CD4-positive, alpha-beta memory T cell (primary cell): ENCODE data around the gene FCN1. TPM values are rescaled to one million over a fixed set of nuclear protein-coding genes. Genes with fewer than 3 reads are reported as not detected.

ENCODE experiments used
- CTCF ChIA-PET: fragments of 350-600 bp; sonication (Branson Sonifier 250); formaldehyde crosslinking; loops from one replicate; lab custom pipeline; 2021; ENCODE audit warnings: inconsistent platforms; ENCODE audit not compliant: partially characterized antibody; lab: Charles Lee
- POLR2A ChIA-PET: fragments of 350-600 bp; sonication (Branson Sonifier 250); formaldehyde crosslinking; loops from one replicate; lab custom pipeline; 2021; ENCODE audit not compliant: partially characterized antibody; lab: Charles Lee
- DNase-seq, 5 donors: peaks; one replicate each; pipeline versions ENCODE4 v3.0.0 to v3.0.0-alpha.2; 2020 to 2022; ENCODE audit warnings: mixed read lengths in 1 of 5
- H3K27ac ChIP-seq: one replicate; pipeline ENCODE4 v1.7.0; 2013; ENCODE audit warnings: low read depth, low read length
- H3K27me3 ChIP-seq: 2 replicates; pipeline ENCODE4 v1.7.0; 2013; ENCODE audit warnings: mild to moderate bottlenecking, low read length, moderate library complexity; ENCODE audit not compliant: insufficient read depth
- H3K36me3 ChIP-seq: 2 replicates; pipeline ENCODE4 v1.7.0; 2013; ENCODE audit warnings: mild to moderate bottlenecking, low read length, moderate library complexity; ENCODE audit not compliant: insufficient read depth
- H3K4me1 ChIP-seq: 2 replicates; pipeline ENCODE4 v1.7.0; 2013; ENCODE audit warnings: mild to moderate bottlenecking, low read length, moderate library complexity; ENCODE audit not compliant: insufficient read depth
- H3K4me3 ChIP-seq, 2 donors: one replicate each; pipeline ENCODE4 v1.7.0; 2013; ENCODE audit warnings: low read length in 2 of 2, mild to moderate bottlenecking in 1 of 2
- H3K9me3 ChIP-seq, 2 donors: one replicate each; pipeline ENCODE4 v1.7.0; 2013; ENCODE audit warnings: low read length in 2 of 2, control low read depth in 1 of 2; ENCODE audit not compliant: control insufficient read depth in 1 of 2
- H3K27ac Mint-ChIP-seq, 7 donors: one replicate each; pipeline ENCODE4 v1.8.0; 2020 to 2021; ENCODE audit warnings: mixed read lengths in 7 of 7, mild to moderate bottlenecking in 6 of 7, inconsistent platforms in 3 of 7, moderate library complexity in 3 of 7
- H3K27me3 Mint-ChIP-seq, 2 donors: one replicate each; pipeline ENCODE4 v1.8.0; 2020 to 2021; ENCODE audit warnings: mixed read lengths in 2 of 2
- H3K36me3 Mint-ChIP-seq, 2 donors: one replicate each; pipeline ENCODE4 v1.8.0; 2020 to 2021; ENCODE audit warnings: mixed read lengths in 2 of 2, inconsistent platforms in 1 of 2, mild to moderate bottlenecking in 1 of 2
- H3K4me1 Mint-ChIP-seq, 4 donors: one replicate each; pipeline ENCODE4 v1.8.0; 2020 to 2021; ENCODE audit warnings: mixed read lengths in 4 of 4, mild to moderate bottlenecking in 1 of 4
- H3K4me3 Mint-ChIP-seq, 8 donors: one replicate each; pipeline ENCODE4 v1.8.0; 2020 to 2021; ENCODE audit warnings: mixed read lengths in 8 of 8, mild to moderate bottlenecking in 7 of 8, moderate library complexity in 6 of 8, inconsistent platforms in 3 of 8
- H3K9me3 Mint-ChIP-seq, 8 donors: one replicate each; pipeline ENCODE4 v1.8.0; 2020 to 2021; ENCODE audit warnings: mixed read lengths in 8 of 8, mild to moderate bottlenecking in 5 of 8, inconsistent platforms in 3 of 8, moderate library complexity in 1 of 8
- intact Hi-C: fragments of 100-400 bp; cut with micrococcal nuclease; formaldehyde crosslinking; loops from one replicate; pipeline ENCODE4 v1.15.1; 2023
- polyA plus RNA-seq, 2 donors: library from polyadenylated mRNA; unstranded; fragments of 300-500 nt; fragmentation: Illumina TruSeq; gene quantifications; one replicate each; pipeline ENCODE4 v1.2.3, GENCODE V29; 2021
- total RNA-seq, 2 experiments: library from RNA; stranded (reverse); gene quantifications; one replicate each; pipeline ENCODE4 v1.2.3, GENCODE V29; 2021

Gene FCN1
- total and polyA plus RNA-seq, 4 experiments from 2014 or later: 0.48 to 4.6 (median 2.5) TPM

DNA sequence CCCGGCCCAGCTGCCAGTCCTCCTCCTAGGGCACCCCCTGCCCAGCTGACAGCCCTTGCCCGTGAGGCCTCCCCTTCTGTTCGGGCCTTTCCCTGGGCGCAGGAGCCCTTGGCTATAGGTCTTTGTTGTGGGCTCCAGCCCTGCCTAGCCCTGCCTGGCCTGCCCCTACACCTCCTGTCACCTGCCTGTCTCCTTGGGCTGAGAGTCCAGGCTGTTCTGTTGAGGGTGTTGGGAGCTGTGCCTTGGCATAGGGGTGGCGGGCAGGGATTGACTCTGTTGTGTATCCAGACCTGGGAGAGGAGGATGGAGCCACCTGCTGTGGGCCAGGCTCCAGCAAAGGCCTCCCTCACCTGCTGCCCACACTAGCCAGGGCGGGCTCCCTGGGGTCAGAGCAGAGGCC is 25.5 kb downstream of the FCN1 start:
- intact Hi-C loops: no loop called here
- Histone ChIP-seq H3K4me1 (no peaks in the 10 kb centered on the region), H3K4me3 (no peak overlapping the region), H3K36me3 (no peaks in the 10 kb centered on the region), H3K9me3 (no peaks in the 10 kb centered on the region), H3K27ac (no peak overlapping the region), H3K27me3 (no peaks in the 10 kb centered on the region)
- DNase-seq: no peak
- Mint-ChIP-seq H3K4me1 (no peaks in the 10 kb centered on the region), H3K27me3 (peaks cover 7 to 15% of the 10 kb centered on the region in 2 donors), H3K4me3 (no peak overlapping the region), H3K9me3 (peaks cover 0 to 3% (median 0%) of the 10 kb centered on the region in 8 donors), H3K27ac (no peak overlapping the region), H3K36me3 (no peaks in the 10 kb centered on the region)
- ChIA-PET POLR2A (no interaction called here), CTCF (no interaction called here)

DNA sequence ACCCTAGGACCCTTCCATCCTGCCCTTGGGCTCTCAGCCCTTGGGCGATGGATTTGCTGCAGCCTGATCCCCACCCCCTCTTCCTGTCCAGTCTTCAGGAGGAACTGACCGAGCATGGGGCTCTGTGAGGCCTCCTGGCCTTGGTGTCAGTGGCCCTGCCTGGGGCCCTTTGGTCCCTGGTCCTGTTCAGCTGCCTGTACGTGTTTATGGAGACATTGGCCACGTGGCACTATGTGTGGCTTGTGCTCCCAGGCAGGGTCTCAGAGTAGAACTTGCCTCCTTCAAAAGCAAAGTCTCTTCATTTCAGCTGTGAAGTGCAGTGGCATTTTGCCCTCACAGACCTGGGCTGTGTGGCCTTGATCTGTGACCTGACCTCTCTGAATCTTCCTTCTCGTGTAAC is 26.0 kb downstream of the FCN1 start:
- no peak for DNase-seq

DNA sequence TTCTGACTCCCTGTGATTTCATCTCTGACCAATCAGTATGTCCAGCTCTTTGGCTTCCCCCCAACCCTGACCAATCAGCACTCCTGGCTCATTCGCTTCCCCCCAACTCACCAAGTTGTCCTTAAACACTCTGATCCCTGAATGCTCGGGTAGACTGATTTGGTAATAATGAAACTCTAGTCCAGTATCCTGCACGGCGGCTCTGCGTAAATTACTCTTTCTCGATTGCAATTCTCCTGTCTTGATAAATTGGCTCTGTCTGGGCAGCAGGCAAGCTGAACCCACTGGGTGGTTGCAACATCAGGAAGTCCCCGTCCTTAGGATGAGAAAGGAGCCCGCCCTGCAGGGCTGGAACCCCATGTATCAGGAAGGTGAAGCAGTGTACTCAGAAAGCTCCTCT is 26.7 kb downstream of the FCN1 start:
- H3K9me3 Mint-ChIP-seq: peaks cover 0 to 3% (median 0%) of the 10 kb centered on the region in 8 donors
- H3K4me1 Mint-ChIP-seq: no peaks in the 10 kb centered on the region
- Histone ChIP-seq H3K9me3 (no peaks in the 10 kb centered on the region), H3K36me3 (no peaks in the 10 kb centered on the region), H3K27me3 (no peaks in the 10 kb centered on the region), H3K4me3 (no peak overlapping the region), H3K27ac (no peak overlapping the region), H3K4me1 (no peaks in the 10 kb centered on the region)
- H3K4me3 Mint-ChIP-seq: no peak overlapping the region
- H3K27ac Mint-ChIP-seq: no peak overlapping the region
- ChIA-PET CTCF (no interaction called here), POLR2A (no interaction called here)
- DNase-seq: no peak
- H3K27me3 Mint-ChIP-seq: peaks cover 6 to 23% of the 10 kb centered on the region in 2 donors
- intact Hi-C loops: no loop called here
- H3K36me3 Mint-ChIP-seq: no peaks in the 10 kb centered on the region

More for the DNA sequence above, 26.0 kb downstream of the FCN1 start:
- POLR2A ChIA-PET: no interaction called here
- intact Hi-C loops: no loop called here
- Histone ChIP-seq H3K4me3 (no peak overlapping the region), H3K9me3 (no peaks in the 10 kb centered on the region), H3K27me3 (no peaks in the 10 kb centered on the region), H3K36me3 (no peaks in the 10 kb centered on the region), H3K27ac (no peak overlapping the region), H3K4me1 (no peaks in the 10 kb centered on the region)
- no peak overlapping the region for H3K27ac Mint-ChIP-seq
- no peaks in the 10 kb centered on the region for H3K4me1 Mint-ChIP-seq
- no peak overlapping the region for H3K4me3 Mint-ChIP-seq
- no peaks in the 10 kb centered on the region for H3K36me3 Mint-ChIP-seq
- CTCF ChIA-PET: no interaction called here
- peaks cover 6 to 17% of the 10 kb centered on the region in 2 donors for H3K27me3 Mint-ChIP-seq
- peaks cover 0 to 3% (median 0%) of the 10 kb centered on the region in 8 donors for H3K9me3 Mint-ChIP-seq

DNA sequence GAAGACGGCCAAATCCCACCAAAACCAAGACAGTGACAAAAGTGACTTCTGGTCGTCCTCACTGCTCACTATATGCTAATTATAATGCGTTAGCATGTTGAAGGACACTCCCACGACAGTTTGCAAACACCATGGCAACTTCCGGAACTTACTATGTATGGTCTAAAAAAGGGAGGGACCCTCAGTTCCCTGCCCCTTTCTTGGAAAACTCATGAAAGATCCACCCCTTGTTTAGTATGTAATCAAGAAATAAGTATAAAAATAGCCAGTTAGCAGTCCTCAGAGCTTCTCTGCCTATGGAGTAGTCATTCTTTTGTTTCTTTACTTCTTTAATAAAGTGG is 27.6 kb downstream of the FCN1 start:
- Histone ChIP-seq H3K9me3 (no peaks in the 10 kb centered on the region), H3K4me3 (no peak overlapping the region), H3K36me3 (no peaks in the 10 kb centered on the region), H3K27ac (no peak overlapping the region), H3K27me3 (no peaks in the 10 kb centered on the region), H3K4me1 (no peaks in the 10 kb centered on the region)
- peaks cover 0 to 2% (median 0%) of the 10 kb centered on the region in 8 donors for H3K9me3 Mint-ChIP-seq
- intact Hi-C loops: no loop called here
- POLR2A ChIA-PET: no interaction called here
- no peaks in the 10 kb centered on the region for H3K36me3 Mint-ChIP-seq
- CTCF ChIA-PET: no interaction called here
- H3K4me3 Mint-ChIP-seq: no peak overlapping the region
- H3K27me3 Mint-ChIP-seq: peaks cover 4 to 23% of the 10 kb centered on the region in 2 donors
- no peaks in the 10 kb centered on the region for H3K4me1 Mint-ChIP-seq
- H3K27ac Mint-ChIP-seq: no peak overlapping the region
- no peak for DNase-seq

DNA sequence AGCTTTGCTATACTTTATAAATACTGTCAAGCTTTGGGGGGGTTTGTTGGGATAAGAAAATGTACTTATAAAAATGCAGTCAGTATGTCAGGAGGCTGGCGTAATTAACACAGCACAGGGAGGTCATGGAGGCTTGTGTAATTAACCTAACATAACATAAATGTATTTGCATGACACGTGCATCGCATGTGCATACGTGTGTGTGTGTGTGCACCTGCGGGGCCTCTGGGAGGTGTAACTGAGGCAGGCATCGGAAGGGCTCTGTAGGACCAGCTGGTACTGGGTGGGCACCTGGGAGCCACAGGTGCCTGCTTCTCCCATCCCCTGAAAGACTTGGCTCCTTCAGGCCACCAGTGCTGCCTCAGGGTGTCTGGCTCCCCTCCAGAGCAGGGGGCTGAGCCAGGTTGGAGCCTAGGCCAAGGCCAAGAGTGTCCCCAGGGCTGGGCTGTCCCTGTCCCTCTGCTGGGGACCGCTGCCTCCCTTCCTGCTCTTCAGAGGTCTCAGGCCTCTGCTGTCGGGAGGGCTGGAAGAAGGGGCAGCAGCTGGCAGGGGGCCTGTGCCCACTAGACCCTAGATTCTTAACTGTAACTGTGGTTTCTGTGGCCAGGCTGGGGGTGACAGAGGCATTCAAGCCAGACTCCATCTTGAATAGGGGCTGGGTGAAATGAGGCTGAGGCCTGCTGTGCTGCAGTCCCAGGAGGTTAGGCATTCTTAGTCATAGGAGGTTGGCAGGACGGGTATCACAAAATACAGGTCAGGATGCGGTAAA is 28.1 kb downstream of the FCN1 start:
- Mint-ChIP-seq H3K4me3 (no peak overlapping the region), H3K4me1 (no peaks in the 10 kb centered on the region), H3K36me3 (no peaks in the 10 kb centered on the region), H3K27me3 (peaks cover 4 to 23% of the 10 kb centered on the region in 2 donors), H3K9me3 (peaks cover 0 to 2% (median 0%) of the 10 kb centered on the region in 8 donors), H3K27ac (no peak overlapping the region)
- intact Hi-C loops: no loop called here
- H3K36me3 ChIP-seq: no peaks in the 10 kb centered on the region
- H3K27me3 ChIP-seq: no peaks in the 10 kb centered on the region
- H3K4me1 ChIP-seq: no peaks in the 10 kb centered on the region
- no peaks in the 10 kb centered on the region for H3K9me3 ChIP-seq
- no peak overlapping the region for H3K27ac ChIP-seq
- DNase-seq: no peak
- H3K4me3 ChIP-seq: no peak overlapping the region
- CTCF ChIA-PET: no interaction called here
- POLR2A ChIA-PET: no interaction called here

DNA sequence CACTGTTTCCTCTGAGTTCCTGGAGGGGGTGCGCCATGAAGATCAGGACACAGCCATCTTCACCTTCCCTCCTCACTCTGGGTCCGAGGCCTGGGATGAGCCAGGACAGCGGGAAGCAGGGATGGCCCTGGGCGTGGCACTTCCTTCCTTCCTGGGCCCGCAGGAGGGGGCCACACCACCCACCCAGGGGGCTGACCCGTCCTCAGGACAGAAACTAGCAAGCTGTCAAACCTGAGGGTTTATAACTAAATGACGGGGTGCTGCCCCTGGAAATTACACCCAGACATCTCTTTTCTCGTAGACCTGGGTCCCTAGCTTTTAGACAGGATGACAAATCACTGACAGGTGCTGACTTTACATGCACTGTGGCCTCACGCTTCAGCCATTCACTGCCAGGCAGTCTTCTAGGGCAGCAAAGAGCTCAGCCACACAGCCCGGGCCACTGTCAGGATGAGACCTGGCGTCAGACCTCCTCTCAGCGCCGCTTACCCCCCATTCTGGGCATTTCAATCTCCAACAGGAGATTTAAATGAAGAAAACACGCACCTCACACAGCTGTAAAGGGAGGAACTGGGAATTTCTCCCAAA is 29.0 kb downstream of the FCN1 start:
- intact Hi-C loops: no loop called here
- H3K27me3 Mint-ChIP-seq: peaks cover 4 to 21% of the 10 kb centered on the region in 2 donors
- no peaks in the 10 kb centered on the region for H3K36me3 Mint-ChIP-seq
- CTCF ChIA-PET: no interaction called here
- Histone ChIP-seq H3K4me1 (no peaks in the 10 kb centered on the region), H3K27ac (no peak overlapping the region), H3K4me3 (no peak overlapping the region), H3K27me3 (no peaks in the 10 kb centered on the region), H3K9me3 (no peaks in the 10 kb centered on the region), H3K36me3 (no peaks in the 10 kb centered on the region)
- no peaks in the 10 kb centered on the region for H3K4me1 Mint-ChIP-seq
- no peak overlapping the region for H3K27ac Mint-ChIP-seq
- POLR2A ChIA-PET: no interaction called here
- H3K4me3 Mint-ChIP-seq: no peak overlapping the region
- no peak for DNase-seq
- H3K9me3 Mint-ChIP-seq: peaks cover 0 to under 1% (median 0%) of the 10 kb centered on the region in 8 donors

DNA sequence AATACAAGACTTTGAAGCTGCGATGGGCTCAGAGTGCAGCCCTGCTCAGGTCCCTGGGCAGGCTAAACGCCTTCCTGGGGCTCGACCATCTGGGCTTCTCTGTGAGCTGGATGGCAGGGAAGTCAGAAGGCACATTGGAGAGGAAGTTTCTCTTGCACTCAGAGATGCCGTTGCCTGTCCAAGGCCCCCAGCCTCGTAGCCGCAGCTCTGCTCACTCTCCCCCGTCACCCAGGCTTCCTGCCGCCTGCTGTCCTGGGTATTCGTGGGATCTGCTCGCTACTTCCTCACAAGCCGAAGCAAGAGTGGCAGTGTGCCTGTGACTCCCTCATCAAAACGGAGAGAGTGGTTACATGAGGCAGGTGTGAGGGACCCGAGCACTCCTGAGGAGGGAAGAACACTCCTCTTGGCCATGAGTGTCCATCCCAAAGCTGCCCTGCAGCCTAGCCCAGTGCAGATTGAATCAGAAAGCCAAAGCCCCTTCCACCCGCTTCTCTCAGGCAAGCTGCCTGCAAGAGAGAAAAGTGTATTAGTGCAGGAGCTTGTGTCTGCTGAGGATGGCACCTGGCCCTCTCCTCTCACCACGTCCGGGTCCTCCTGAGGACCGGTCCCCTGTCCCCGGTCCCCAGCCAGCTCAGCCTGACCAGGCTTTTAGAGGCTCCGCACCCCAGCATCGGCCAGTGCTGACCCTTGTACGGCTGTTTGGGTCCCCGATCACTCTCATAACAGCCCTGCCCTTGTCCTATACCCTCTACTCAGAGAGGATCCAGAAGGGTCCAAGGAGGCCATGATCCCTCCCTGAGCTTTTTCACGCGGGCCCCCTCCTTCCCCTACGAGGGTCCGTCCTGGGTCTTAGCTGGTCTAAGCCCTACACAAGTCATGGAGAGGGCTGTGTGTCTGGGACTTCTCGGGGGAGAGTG is 29.8 kb downstream of the FCN1 start:
- CTCF ChIA-PET: no interaction called here
- no peaks in the 10 kb centered on the region for H3K4me1 ChIP-seq
- no peaks in the 10 kb centered on the region for H3K9me3 ChIP-seq
- Mint-ChIP-seq H3K4me1 (no peaks in the 10 kb centered on the region), H3K27ac (no peak overlapping the region), H3K27me3 (peaks cover 4 to 21% of the 10 kb centered on the region in 2 donors), H3K9me3 (no peaks in the 10 kb centered on the region), H3K4me3 (no peak overlapping the region), H3K36me3 (no peaks in the 10 kb centered on the region)
- H3K4me3 ChIP-seq: no peak overlapping the region
- no peaks in the 10 kb centered on the region for H3K36me3 ChIP-seq
- no peaks in the 10 kb centered on the region for H3K27me3 ChIP-seq
- intact Hi-C loops: no loop called here
- H3K27ac ChIP-seq: no peak overlapping the region
- POLR2A ChIA-PET: no interaction called here
- DNase-seq: no peak
